NCI-H1436 treated with DMSO at 0.1 percent for 48 hours (cell line): ENCODE results near the gene PLCL1.

Source experiments
- DNase-seq: peaks from one replicate; lab custom pipeline; 2025; lab: John Stamatoyannopoulos, UW

PLCL1 gene

GRCh38 chr2:198116756-198117155 is 312.4 kb downstream of the PLCL1 start:
- DNase-seq, result no peak

DNA sequence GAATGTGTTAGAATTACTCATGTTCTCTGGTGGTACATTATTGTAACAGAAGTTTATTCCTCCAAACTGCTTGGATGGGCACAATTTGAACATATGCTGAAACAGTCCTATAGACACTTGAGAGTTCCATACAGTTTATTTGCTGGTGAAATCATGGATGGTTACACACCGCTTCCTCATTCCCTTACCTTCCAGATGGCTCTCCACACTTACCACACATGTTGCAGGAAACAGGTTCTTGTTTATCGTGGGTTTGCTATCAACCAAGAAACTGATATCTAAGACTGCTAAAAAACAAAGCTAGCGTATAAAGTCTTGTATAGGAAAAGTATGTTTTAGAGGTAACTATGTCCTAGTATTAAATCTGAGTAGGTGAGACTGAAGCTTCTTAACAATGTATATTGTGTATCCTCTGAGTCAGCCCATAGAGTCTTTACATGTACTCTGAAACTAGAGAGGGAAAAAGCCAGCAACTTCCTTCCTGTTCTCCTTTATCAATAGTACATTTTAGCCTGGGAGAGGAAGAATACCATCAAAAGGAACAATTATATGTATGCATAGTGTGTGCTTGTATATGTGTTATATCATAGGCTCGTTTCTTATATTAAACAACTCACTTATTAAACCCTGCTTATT is 313.1 kb downstream of the PLCL1 start:
- DNase-seq, result no peak

- DNase-seq, result no peak
Observed at GRCh38 chr2:198127627-198128026, 323.2 kb downstream of the PLCL1 start.

- DNase-seq, result no peak
Observed at GRCh38 chr2:198129609-198130008, 325.2 kb downstream of the PLCL1 start.

GRCh38 chr2:198134293-198134955 is 330.0 kb downstream of the PLCL1 start:
- DNase-seq, result no peak

GRCh38 chr2:198135481-198135934 is 331.1 kb downstream of the PLCL1 start:
- no peak for DNase-seq

DNA sequence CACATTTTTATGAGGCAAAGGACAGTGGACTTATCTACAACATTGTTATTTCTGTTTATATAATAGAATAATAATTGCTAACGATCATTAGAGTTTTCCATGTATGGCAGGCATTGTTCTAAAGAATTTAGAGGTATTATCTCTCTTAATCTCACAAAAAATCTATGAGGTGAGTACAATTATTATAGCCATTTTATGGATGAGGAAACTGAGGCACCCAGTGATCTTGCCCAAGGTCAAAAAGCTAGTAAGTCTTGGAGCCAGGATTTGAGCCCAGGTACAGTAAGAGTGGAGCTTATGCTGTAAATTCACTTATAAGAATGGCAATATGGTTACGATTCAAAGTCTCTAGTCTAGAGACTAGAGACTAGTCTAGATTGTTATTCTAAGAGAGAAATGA is 331.7 kb downstream of the PLCL1 start:
- DNase-seq, result no peak

DNA sequence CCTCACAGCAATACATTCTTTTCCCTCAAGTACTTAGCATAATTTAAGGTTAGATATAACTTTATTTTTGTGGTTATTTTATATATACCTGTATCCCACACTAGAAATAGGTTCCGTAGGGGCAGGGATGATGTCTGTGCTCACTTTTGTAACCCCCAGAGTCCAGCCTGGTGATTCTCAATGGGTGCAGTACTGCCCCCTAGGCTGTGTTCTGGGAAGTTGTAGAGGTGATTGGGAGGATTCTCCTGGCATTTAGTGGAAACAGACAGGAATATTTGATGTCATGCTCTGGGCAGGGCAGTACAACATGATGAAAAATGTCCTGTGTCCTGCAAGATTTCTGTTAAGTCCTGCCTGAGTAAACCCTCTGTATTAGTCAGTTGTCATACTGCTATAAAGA is 333.3 kb downstream of the PLCL1 start:
- DNase-seq, result no peak

- no peak for DNase-seq
Observed at GRCh38 chr2:198141726-198142125, 337.3 kb downstream of the PLCL1 start.

- no peak for DNase-seq
Observed at GRCh38 chr2:198143156-198143555, 338.8 kb downstream of the PLCL1 start.

- no peak for DNase-seq
Observed at GRCh38 chr2:198143793-198144192, 339.4 kb downstream of the PLCL1 start.

GRCh38 chr2:198144660-198145059 is 340.3 kb downstream of the PLCL1 start:
- DNase-seq, result no peak

DNA sequence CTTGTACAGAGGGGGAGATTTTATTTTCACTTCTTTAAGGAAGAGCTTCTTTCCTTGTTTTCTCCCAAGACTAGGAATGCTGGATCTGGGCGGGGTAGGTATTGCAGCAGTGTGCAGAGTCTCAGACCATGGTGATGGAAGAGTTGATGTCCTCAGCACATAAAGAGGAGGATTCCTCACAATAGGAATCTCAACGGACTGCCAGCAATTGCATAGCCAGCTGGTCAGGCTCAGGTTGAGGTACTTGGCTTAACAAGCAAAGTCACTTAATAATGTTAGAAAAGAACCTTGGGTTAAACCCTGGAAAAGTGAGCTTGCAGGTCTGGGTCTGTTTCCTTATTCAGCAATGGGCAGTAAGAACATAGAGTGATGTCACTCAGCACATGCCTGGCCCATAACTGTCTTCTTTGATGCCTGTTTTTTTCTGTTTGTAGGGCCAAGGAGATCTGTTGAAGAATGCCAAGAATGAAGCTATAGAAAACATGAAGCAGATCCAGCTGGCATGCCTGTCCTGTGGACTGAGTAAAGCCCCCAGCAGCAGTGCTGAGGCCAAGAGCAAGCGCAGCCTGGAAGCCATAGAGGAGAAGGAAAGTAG is 342.1 kb downstream of the PLCL1 start:
- DNase-seq, result no peak

GRCh38 chr2:198157314-198157713 is 352.9 kb downstream of the PLCL1 start:
- DNase-seq, result no peak

GRCh38 chr2:198161151-198161550 is 356.8 kb downstream of the PLCL1 start:
- DNase-seq, result no peak

- no peak for DNase-seq
Observed at GRCh38 chr2:198162276-198162675, 357.9 kb downstream of the PLCL1 start.

- DNase-seq, result no peak
Observed at GRCh38 chr2:198164843-198165242, 360.4 kb downstream of the PLCL1 start.

GRCh38 chr2:198165289-198165688 is 360.9 kb downstream of the PLCL1 start:
- DNase-seq, result no peak

GRCh38 chr2:198167346-198167745 is 363.0 kb downstream of the PLCL1 start:
- no peak for DNase-seq

DNA sequence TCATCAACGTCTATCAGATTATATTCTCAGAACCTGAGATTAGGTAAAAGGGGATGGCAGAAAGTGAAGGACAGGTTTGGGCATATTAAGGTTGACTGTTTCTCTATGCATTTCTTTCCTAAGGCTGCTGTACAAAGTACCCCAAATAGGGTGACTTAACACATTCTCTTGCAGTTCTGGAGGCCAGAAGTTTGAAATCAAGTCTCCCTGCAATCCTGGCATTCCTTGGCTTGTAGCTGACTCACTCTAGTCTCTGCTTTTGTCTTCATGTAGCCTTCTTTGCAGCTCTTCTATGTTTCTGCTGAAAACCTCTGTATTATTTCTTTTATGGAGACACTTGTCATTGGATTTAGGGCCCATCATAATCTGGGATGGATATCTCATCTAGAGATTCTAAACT is 364.3 kb downstream of the PLCL1 start:
- no peak for DNase-seq

DNA sequence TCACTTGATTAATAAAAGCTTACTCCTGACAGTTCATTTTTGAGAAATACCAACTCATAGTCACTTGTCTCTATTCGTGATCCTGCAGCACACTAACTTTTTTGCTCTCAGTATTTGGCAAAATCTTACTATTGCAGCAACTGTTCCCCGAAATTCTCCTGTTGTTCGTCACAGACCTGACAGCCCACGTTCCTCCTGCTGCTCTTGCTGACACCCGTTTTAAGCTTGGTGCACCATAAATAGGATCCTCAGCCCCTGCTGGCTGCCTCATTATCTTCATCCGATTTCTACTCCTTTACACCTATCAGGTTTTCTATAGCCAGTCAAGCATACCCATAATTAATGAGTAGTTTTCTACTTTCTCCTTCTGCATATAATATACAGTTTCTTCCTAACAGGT is 368.8 kb downstream of the PLCL1 start:
- no peak for DNase-seq

GRCh38 chr2:198173864-198174263 is 369.5 kb downstream of the PLCL1 start:
- no peak for DNase-seq

DNA sequence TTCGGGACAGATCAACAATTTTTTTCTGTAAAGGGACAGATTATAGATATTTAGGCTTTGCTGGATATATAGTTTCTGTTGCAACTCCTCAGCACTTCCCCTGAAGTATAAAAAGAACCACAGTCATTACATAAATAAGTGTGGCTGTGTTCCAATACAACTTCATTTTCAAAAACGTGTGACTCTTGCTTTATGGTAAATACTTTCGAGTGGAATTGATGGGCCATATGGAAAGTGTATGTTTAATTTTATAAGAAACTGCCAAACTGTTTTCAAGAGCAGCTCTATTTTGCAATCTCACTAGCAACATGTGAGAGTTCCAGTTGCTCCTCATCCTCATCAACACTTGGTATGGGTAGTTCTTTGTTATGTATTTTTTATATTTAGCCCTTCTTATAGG is 370.9 kb downstream of the PLCL1 start:
- DNase-seq, result no peak

GRCh38 chr2:198177040-198177439 is 372.6 kb downstream of the PLCL1 start:
- no peak for DNase-seq
